ENCODE results near the gene SYMPK. TPM values are rescaled to one million over a fixed set of nuclear protein-coding genes. Genes with fewer than 3 reads are reported as not detected.
"Not testable (repeated sequence)": the region's sequence is repeated elsewhere in the genome, so short reads cannot be mapped to it uniquely, and the experiment has no call there.

The SYMPK gene
- total RNA-seq, 2 experiments from 2014 or later = 96.9 to 97.4 TPM

- H3K36me3 Mint-ChIP-seq (ENCODE audit: low read depth) = no peaks in the 10 kb centered on the region
- no peak overlapping the region for H3K27ac Mint-ChIP-seq
- CTCF ChIA-PET = interaction anchor here (0.6 to 1.2 kb wide), 3 partner anchors 14 to 825 kb away, joined by 3 read pairs; partner anchors contain the start of gene SIX5
- DNase-seq = no peak
- H3K27me3 Mint-ChIP-seq (ENCODE audit: low read depth) = peaks cover 5% of the 10 kb centered on the region
- no peak overlapping the region for H3K4me3 Mint-ChIP-seq
- no peaks in the 10 kb centered on the region for H3K9me3 Mint-ChIP-seq
- peaks cover 1% of the 10 kb centered on the region for H3K4me1 Mint-ChIP-seq (ENCODE audit: low read depth)
- intact Hi-C loops (cut with micrococcal nuclease) = no loop called here
These were observed 58.6 kb downstream of the SYMPK start for GRCh38 chr19:45804140-45804958.

- intact Hi-C loops (cut with micrococcal nuclease) = no loop called here
- Mint-ChIP-seq H3K4me1 (ENCODE audit: low read depth) (peaks cover 4% of the 10 kb centered on the region), H3K27ac (no peak overlapping the region), H3K9me3 (no peaks in the 10 kb centered on the region), H3K36me3 (ENCODE audit: low read depth) (no peaks in the 10 kb centered on the region), H3K27me3 (ENCODE audit: low read depth) (peaks cover 17% of the 10 kb centered on the region), H3K4me3 (no peak overlapping the region)
- no peak for DNase-seq
- CTCF ChIA-PET = interaction anchor here (7.0 kb wide), 1 partner anchor 31 kb away, joined by 127 read pairs; the partner anchor contains the start of gene SIX5
These were observed 61.3 kb downstream of the SYMPK start for GRCh38 chr19:45801603-45802175.

GRCh38 chr19:45800070-45800553 lies 62.8 kb downstream of the SYMPK start:
- Mint-ChIP-seq H3K27me3 (ENCODE audit: low read depth) (peaks cover 23% of the 10 kb centered on the region), H3K27ac (no peak overlapping the region), H3K9me3 (no peaks in the 10 kb centered on the region), H3K4me1 (ENCODE audit: low read depth) (peaks cover 4% of the 10 kb centered on the region), H3K36me3 (ENCODE audit: low read depth) (no peaks in the 10 kb centered on the region), H3K4me3 (no peak overlapping the region)
- CTCF ChIA-PET = interaction anchor here (0.6 to 7.0 kb wide), 8 partner anchors 12 to 62 kb away, joined by 3 to 127 read pairs (median 5); partner anchors contain the start of gene SIX5
- intact Hi-C loops (cut with micrococcal nuclease) = no loop called here
- DNase-seq = no peak

- intact Hi-C loops (cut with micrococcal nuclease) = loop anchor here (1.0 to 10.0 kb wide), 3 partner anchors 29 to 295 kb away; partner anchors contain the start of genes OPA3 and VASP
- not testable (repeated sequence) for H3K27ac Mint-ChIP-seq; H3K9me3 Mint-ChIP-seq; DNase-seq; H3K4me3 Mint-ChIP-seq; H3K36me3 Mint-ChIP-seq (ENCODE audit: low read depth); H3K4me1 Mint-ChIP-seq (ENCODE audit: low read depth)
- H3K27me3 Mint-ChIP-seq (ENCODE audit: low read depth) = peaks cover 29% of the 10 kb centered on the region
- CTCF ChIA-PET = interaction anchor here (0.6 to 7.0 kb wide), 15 partner anchors 10 to 106 kb away, joined by 3 to 127 read pairs (median 4); partner anchors contain the start of gene SIX5
These were observed 63.4 kb downstream of the SYMPK start for GRCh38 chr19:45799541-45799940.

GRCh38 chr19:45798995-45799517 lies 63.9 kb downstream of the SYMPK start:
- Mint-ChIP-seq H3K36me3 (ENCODE audit: low read depth) (no peaks in the 10 kb centered on the region), H3K4me1 (ENCODE audit: low read depth) (peaks cover 4% of the 10 kb centered on the region), H3K4me3 (no peak overlapping the region), H3K27ac (no peak overlapping the region), H3K9me3 (no peaks in the 10 kb centered on the region), H3K27me3 (ENCODE audit: low read depth) (peaks cover 30% of the 10 kb centered on the region)
- CTCF ChIA-PET = interaction anchor here (0.6 to 7.0 kb wide), 16 partner anchors 10 to 589 kb away, joined by 3 to 127 read pairs (median 4); partner anchors contain the start of gene SIX5
- DNase-seq = peak; percentile 69
- intact Hi-C loops (cut with micrococcal nuclease) = loop anchor here (1.0 to 10.0 kb wide), 3 partner anchors 29 to 294 kb away; partner anchors contain the start of genes OPA3 and VASP

- H3K27me3 Mint-ChIP-seq (ENCODE audit: low read depth) = peaks cover 25% of the 10 kb centered on the region
- no peak overlapping the region for H3K4me3 Mint-ChIP-seq
- CTCF ChIA-PET = interaction anchor here (0.8 to 2.0 kb wide), 2 partner anchors 24 to 25 kb away, joined by 3 to 7 read pairs; partner anchors contain the start of gene SIX5
- DNase-seq = no peak
- no peaks in the 10 kb centered on the region for H3K9me3 Mint-ChIP-seq
- intact Hi-C loops (cut with micrococcal nuclease) = loop anchor here (5.0 to 10.0 kb wide), 3 partner anchors 102 to 290 kb away; partner anchors contain the start of genes OPA3, QPCTL, SNRPD2 and VASP
- H3K4me1 Mint-ChIP-seq (ENCODE audit: low read depth) = peaks cover 28% of the 10 kb centered on the region
- peaks cover 12% of the 10 kb centered on the region for H3K36me3 Mint-ChIP-seq (ENCODE audit: low read depth)
- H3K27ac Mint-ChIP-seq = no peak overlapping the region
These were observed 68.3 kb downstream of the SYMPK start for GRCh38 chr19:45794627-45795026.

- Mint-ChIP-seq H3K27me3 (ENCODE audit: low read depth) (peaks cover 22% of the 10 kb centered on the region), H3K9me3 (no peaks in the 10 kb centered on the region), H3K27ac (no peak overlapping the region), H3K4me3 (no peak overlapping the region), H3K4me1 (ENCODE audit: low read depth) (peaks cover 25% of the 10 kb centered on the region), H3K36me3 (ENCODE audit: low read depth) (peaks cover 19% of the 10 kb centered on the region)
- DNase-seq = no peak
- CTCF ChIA-PET = interaction anchor here (2.0 to 2.7 kb wide), 2 partner anchors 24 to 25 kb away, joined by 7 to 9 read pairs; partner anchors contain the start of gene SIX5
- intact Hi-C loops (cut with micrococcal nuclease) = loop anchor here (1.0 to 10.0 kb wide), 5 partner anchors 15 to 289 kb away; partner anchors contain the start of genes FBXO46, OPA3, QPCTL and SNRPD2
These were observed 69.1 kb downstream of the SYMPK start for GRCh38 chr19:45793876-45794275.

GRCh38 chr19:45793178-45793564 lies 69.8 kb downstream of the SYMPK start:
- H3K36me3 Mint-ChIP-seq (ENCODE audit: low read depth) = peaks cover 26% of the 10 kb centered on the region
- peaks cover 24% of the 10 kb centered on the region for H3K4me1 Mint-ChIP-seq (ENCODE audit: low read depth)
- peak overlapping the region; percentile 66 for H3K4me3 Mint-ChIP-seq
- intact Hi-C loops (cut with micrococcal nuclease) = loop anchor here (1.0 to 10.0 kb wide), 5 partner anchors 14 to 288 kb away; partner anchors contain the start of genes FBXO46, OPA3, QPCTL and SNRPD2
- H3K27me3 Mint-ChIP-seq (ENCODE audit: low read depth) = peaks cover 18% of the 10 kb centered on the region
- CTCF ChIA-PET = interaction anchor here (1.1 to 2.7 kb wide), 3 partner anchors 16 to 24 kb away, joined by 3 to 9 read pairs (median 4); partner anchors contain the start of gene SIX5
- H3K27ac Mint-ChIP-seq = no peak overlapping the region
- no peaks in the 10 kb centered on the region for H3K9me3 Mint-ChIP-seq
- DNase-seq = no peak

GRCh38 chr19:45792470-45793177 lies 70.3 kb downstream of the SYMPK start, which contains the start of gene DMWD:
Gene DMWD, minus strand, starts transcription at chr19:45792845. Its CDS starts 89 bp downstream, at chr19:45792756.
- CTCF ChIA-PET = interaction anchor here (0.6 to 2.7 kb wide), 4 partner anchors 16 to 24 kb away, joined by 3 to 9 read pairs (median 4); partner anchors contain the start of gene SIX5
- DNase-seq = peak; percentile 100
- Mint-ChIP-seq H3K36me3 (ENCODE audit: low read depth) (peaks cover 30% of the 10 kb centered on the region), H3K27me3 (ENCODE audit: low read depth) (peaks cover 13% of the 10 kb centered on the region), H3K9me3 (no peaks in the 10 kb centered on the region), H3K4me1 (ENCODE audit: low read depth) (peaks cover 24% of the 10 kb centered on the region), H3K4me3 (peak within 1 kb of the TSS; percentile 93), H3K27ac (peak within 1 kb of the TSS; percentile 71)
- intact Hi-C loops (cut with micrococcal nuclease) = loop anchor here (1.0 to 10.0 kb wide), 8 partner anchors 13 to 288 kb away; partner anchors contain the start of genes FBXO46, OPA3, QPCTL and SIX5

- DNase-seq = no peak
- CTCF ChIA-PET = interaction anchor here (0.6 to 2.7 kb wide), 2 partner anchors 17 to 22 kb away, joined by 4 to 9 read pairs; partner anchors contain the start of gene SIX5
- H3K4me1 Mint-ChIP-seq (ENCODE audit: low read depth) = peaks cover 24% of the 10 kb centered on the region
- H3K27me3 Mint-ChIP-seq (ENCODE audit: low read depth) = peaks cover 13% of the 10 kb centered on the region
- intact Hi-C loops (cut with micrococcal nuclease) = loop anchor here (1.0 to 10.0 kb wide), 7 partner anchors 23 to 287 kb away; partner anchors contain the start of genes FBXO46, OPA3, QPCTL and SIX5
- peak overlapping the region; percentile 71 for H3K27ac Mint-ChIP-seq
- H3K36me3 Mint-ChIP-seq (ENCODE audit: low read depth) = peaks cover 37% of the 10 kb centered on the region
- peak overlapping the region; percentile 93 for H3K4me3 Mint-ChIP-seq
- H3K9me3 Mint-ChIP-seq = no peaks in the 10 kb centered on the region
These were observed 71.0 kb downstream of the SYMPK start for GRCh38 chr19:45791744-45792469.

Measured in activated naive CD4-positive, alpha-beta T cell treated with anti-CD3 and anti-CD28 coated beads for 36 hours (primary cell).